ENCODE results near the gene AP4E1.

The AP4E1 gene

DNA sequence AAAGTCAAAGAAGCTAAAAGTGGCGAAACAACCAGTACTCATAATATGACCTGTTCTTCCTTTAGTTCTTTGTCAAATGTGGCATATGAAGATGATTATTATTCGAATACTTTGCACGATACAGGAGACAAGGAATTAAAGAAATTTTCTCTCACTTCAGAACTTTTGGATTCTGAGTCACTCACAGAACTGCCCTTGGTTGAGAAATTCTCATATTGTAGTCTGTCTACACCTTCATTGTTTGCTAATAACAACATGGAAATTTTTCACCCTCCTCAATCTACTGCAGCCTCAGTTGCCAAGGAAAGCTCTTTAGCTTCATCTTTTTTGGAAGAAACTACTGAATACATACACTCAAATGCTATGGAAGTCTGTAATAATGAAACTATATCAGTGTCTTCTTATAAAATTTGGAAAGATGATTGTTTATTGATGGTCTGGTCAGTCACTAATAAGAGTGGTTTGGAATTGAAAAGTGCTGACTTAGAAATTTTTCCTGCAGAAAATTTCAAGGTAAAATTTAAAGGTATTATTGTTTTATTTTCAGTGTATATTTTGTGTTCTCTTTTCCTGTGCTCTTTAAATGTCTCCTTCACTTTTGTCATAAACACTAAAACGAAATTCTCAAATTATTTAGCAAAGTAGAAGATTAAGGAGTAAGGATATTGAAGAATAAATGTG, 89.0 kb downstream of the AP4E1 start:
- no peak overlapping the region for H3K4me3 ChIP-seq (replicated peaks; ENCODE audit: low read depth, low read length)
- H3K36me3 ChIP-seq (ENCODE audit: control insufficient read depth, insufficient read depth, low read length): no peaks in the 10 kb centered on the region; the same call in 1 of the 2 replicates
- no peaks in the 10 kb centered on the region for H3K27me3 ChIP-seq (replicated peaks; ENCODE audit: control insufficient read depth, insufficient read depth, low read length)
- DNase-seq (ENCODE audit: extremely low read depth, insufficient read length): no peak
- TF ChIP-seq, protein P1, sequence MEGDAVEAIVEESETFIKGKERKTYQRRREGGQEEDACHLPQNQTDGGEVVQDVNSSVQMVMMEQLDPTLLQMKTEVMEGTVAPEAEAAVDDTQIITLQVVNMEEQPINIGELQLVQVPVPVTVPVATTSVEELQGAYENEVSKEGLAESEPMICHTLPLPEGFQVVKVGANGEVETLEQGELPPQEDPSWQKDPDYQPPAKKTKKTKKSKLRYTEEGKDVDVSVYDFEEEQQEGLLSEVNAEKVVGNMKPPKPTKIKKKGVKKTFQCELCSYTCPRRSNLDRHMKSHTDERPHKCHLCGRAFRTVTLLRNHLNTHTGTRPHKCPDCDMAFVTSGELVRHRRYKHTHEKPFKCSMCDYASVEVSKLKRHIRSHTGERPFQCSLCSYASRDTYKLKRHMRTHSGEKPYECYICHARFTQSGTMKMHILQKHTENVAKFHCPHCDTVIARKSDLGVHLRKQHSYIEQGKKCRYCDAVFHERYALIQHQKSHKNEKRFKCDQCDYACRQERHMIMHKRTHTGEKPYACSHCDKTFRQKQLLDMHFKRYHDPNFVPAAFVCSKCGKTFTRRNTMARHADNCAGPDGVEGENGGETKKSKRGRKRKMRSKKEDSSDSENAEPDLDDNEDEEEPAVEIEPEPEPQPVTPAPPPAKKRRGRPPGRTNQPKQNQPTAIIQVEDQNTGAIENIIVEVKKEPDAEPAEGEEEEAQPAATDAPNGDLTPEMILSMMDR (IDR thresholded peaks at IDR 0.05; ENCODE audit: insufficient read depth, low read length, poor library complexity, severe bottlenecking): no peak

DNA sequence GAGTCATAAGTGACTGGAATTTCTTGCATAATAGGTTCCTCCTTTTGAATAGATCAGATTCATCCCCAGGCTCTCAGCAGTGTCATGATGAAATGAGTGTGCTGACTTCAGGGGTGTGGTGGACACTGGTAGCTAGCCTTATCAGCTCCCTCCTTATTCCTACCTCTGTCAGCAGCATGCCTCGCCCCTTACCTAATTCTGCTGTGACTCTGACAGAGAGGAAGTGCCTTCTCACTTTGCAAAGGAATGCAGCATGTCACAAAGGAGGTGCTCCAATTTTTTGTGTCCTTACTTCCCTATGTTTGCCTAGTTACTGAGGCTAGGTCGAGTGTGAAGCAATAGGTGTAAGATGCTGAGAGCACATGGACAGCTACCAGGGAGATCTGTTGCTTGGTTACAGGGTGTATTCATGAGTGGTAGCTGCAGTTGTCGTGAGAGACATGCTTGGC, 95.6 kb downstream of the AP4E1 start:
- H3K27me3 ChIP-seq (replicated peaks; ENCODE audit: control insufficient read depth, insufficient read depth, low read length): no peaks in the 10 kb centered on the region
- H3K36me3 ChIP-seq (ENCODE audit: control insufficient read depth, insufficient read depth, low read length): no peaks in the 10 kb centered on the region; the same call in none of the 2 replicates
- TF ChIP-seq, protein P1 (IDR thresholded peaks at IDR 0.05; ENCODE audit: insufficient read depth, low read length, poor library complexity, severe bottlenecking): no peak
- no peak for DNase-seq (ENCODE audit: extremely low read depth, insufficient read length)
- no peak overlapping the region for H3K4me3 ChIP-seq (replicated peaks; ENCODE audit: low read depth, low read length)

DNA sequence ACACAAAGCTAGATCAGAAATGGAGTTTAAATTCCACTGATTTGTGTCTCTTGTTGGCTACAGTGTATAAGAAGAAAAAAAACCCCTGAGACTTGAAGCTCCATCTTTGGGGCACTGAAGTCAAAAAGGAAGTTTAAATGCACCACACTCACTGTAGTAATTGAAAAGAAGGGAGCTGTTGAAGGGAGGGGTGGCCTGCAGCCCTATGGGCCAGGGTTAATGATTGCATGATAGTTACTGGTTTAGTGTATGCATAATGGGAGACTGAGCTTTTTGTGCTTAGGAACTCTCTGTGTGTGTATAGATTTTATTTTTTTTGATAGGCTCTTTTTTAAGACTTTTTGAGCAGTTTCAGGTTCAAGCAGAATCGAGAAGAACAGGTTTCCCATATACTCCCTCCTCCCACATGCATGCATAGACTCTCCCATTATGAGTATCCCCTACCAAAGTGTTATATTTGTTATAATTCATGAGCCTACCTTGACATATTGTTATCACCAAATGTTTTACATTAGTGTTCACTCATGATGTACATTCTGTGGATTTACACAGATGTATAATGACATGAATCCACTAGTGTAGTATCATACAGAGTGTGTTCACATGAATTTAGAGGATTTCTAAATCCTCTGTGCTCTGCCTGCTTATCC, 98.0 kb downstream of the AP4E1 start:
- TF ChIP-seq, protein P1 (IDR thresholded peaks at IDR 0.05; ENCODE audit: insufficient read depth, low read length, poor library complexity, severe bottlenecking): no peak
- H3K4me3 ChIP-seq (replicated peaks; ENCODE audit: low read depth, low read length): no peak overlapping the region
- no peak for DNase-seq (ENCODE audit: extremely low read depth, insufficient read length)
- H3K36me3 ChIP-seq (ENCODE audit: control insufficient read depth, insufficient read depth, low read length): no peaks in the 10 kb centered on the region; the same call in none of the 2 replicates
- no peaks in the 10 kb centered on the region for H3K27me3 ChIP-seq (replicated peaks; ENCODE audit: control insufficient read depth, insufficient read depth, low read length)

DNA sequence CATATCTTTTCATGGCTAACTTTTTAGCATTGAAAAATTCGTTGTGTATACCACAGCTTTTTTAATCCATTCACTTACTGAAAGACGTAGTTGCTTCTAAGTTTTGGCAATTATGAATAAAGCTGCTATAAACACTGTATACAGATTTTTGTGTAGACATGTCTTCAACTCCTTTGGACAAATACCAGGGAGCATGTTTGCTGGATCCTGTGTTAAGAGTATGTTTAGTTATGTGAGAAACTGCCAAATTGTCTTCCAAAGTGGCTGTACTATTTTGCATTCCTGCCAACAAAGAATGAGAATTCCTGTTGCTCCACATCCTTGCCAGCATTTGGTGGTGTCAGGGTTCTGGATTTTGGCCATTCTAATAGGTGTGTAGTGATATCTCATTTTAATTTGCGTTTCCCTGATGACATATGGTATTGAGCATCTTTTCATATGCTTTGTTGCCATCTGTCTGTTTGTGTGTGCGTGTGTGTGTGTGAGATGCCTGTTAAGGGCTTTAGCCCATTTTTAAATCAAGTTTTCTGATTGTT, 98.7 kb downstream of the AP4E1 start:
- Histone ChIP-seq H3K27me3 (replicated peaks; ENCODE audit: control insufficient read depth, insufficient read depth, low read length) (no peaks in the 10 kb centered on the region), H3K36me3 (ENCODE audit: control insufficient read depth, insufficient read depth, low read length) (no peaks in the 10 kb centered on the region; the same call in none of the 2 replicates), H3K4me3 (replicated peaks; ENCODE audit: low read depth, low read length) (no peak overlapping the region)
- TF ChIP-seq, protein P1 (IDR thresholded peaks at IDR 0.05; ENCODE audit: insufficient read depth, low read length, poor library complexity, severe bottlenecking): no peak
- DNase-seq (ENCODE audit: extremely low read depth, insufficient read length): no peak

DNA sequence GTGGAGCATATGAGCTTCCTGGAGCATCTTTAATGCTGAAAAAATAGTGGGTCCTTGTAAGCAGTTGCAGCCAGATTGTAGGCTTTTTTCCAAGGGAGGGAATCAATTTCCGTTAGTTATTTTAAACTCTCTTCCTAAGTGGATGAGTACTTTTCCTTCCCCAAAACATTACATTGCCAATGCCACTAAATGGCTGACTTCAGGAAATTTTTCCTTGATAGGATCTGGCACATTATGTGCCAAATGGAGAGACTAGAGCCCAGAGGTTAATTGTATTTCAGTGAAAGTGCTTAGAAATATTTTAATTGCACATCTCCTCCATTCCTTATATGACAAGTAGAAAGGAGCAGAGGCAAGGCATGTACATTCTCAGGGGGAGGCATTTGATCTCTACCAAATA, 102.7 kb downstream of the AP4E1 start:
- Histone ChIP-seq H3K4me3 (replicated peaks; ENCODE audit: low read depth, low read length) (no peak overlapping the region), H3K27me3 (replicated peaks; ENCODE audit: control insufficient read depth, insufficient read depth, low read length) (no peaks in the 10 kb centered on the region), H3K36me3 (ENCODE audit: control insufficient read depth, insufficient read depth, low read length) (no peaks in the 10 kb centered on the region; the same call in 1 of the 2 replicates)
- TF ChIP-seq, protein P1 (IDR thresholded peaks at IDR 0.05; ENCODE audit: insufficient read depth, low read length, poor library complexity, severe bottlenecking): no peak
- DNase-seq (ENCODE audit: extremely low read depth, insufficient read length): no peak

Data from GM06990 (cell line).